Measurements from ENCODE around the gene KIAA0040. TPM values are rescaled to one million over a fixed set of nuclear protein-coding genes. Genes with fewer than 3 reads are reported as not detected.

KIAA0040 gene
- total RNA-seq, 1 donor from 2014 or later: 38.5 TPM

- intact Hi-C loops (cut with DNase I): loop anchor here (10.0 kb wide), 2 partner anchors 67 to 1687 kb away; no protein-coding TSS in a partner anchor
- H3K36me3 ChIP-seq: peaks cover 0 to 14% of the 10 kb centered on the region in 2 donors
Observed at GRCh38 chr1:175158170-175158591, 34.4 kb downstream of the KIAA0040 start.

GRCh38 chr1:175157200-175157599 lies 35.4 kb downstream of the KIAA0040 start:
- H3K27me3 ChIP-seq: no peaks in the 10 kb centered on the region
- DNase-seq (ENCODE audit: extremely low spot score in 2 of 2): no peak
- intact Hi-C loops (cut with DNase I): loop anchor here (10.0 kb wide), 2 partner anchors 68 to 1688 kb away; no protein-coding TSS in a partner anchor
- no peak overlapping the region for H3K27ac ChIP-seq
- no peaks in the 10 kb centered on the region for H3K9me3 ChIP-seq
- H3K36me3 ChIP-seq: peaks cover 0 to 13% of the 10 kb centered on the region in 2 donors
- TF ChIP-seq POLR2AphosphoS5 (IDR thresholded peaks at IDR 0.05; ENCODE audit: insufficient read depth in 1 of 2, low read depth in 1 of 2) (no peak), CTCF (IDR thresholded peaks at IDR 0.05) (no peak), POLR2A (IDR thresholded peaks at IDR 0.05) (no peak)
- H3K4me1 ChIP-seq: no peaks in the 10 kb centered on the region
- H3K4me3 ChIP-seq: no peak overlapping the region

More at GRCh38 chr1:175158170-175158591, 34.4 kb downstream of the KIAA0040 start:
- no peak overlapping the region for H3K27ac ChIP-seq
- DNase-seq (ENCODE audit: extremely low spot score in 2 of 2): no peak
- TF ChIP-seq POLR2A (IDR thresholded peaks at IDR 0.05): no peak
- TF ChIP-seq CTCF (IDR thresholded peaks at IDR 0.05): no peak
- no peak for TF ChIP-seq POLR2AphosphoS5 (IDR thresholded peaks at IDR 0.05; ENCODE audit: insufficient read depth in 1 of 2, low read depth in 1 of 2)
- no peaks in the 10 kb centered on the region for H3K9me3 ChIP-seq
- H3K4me3 ChIP-seq: no peak overlapping the region
- H3K4me1 ChIP-seq: no peaks in the 10 kb centered on the region
- no peaks in the 10 kb centered on the region for H3K27me3 ChIP-seq

GRCh38 chr1:175155936-175156335 lies 36.6 kb downstream of the KIAA0040 start:
- Histone ChIP-seq H3K4me1 (no peaks in the 10 kb centered on the region), H3K27ac (no peak overlapping the region), H3K9me3 (no peaks in the 10 kb centered on the region), H3K4me3 (no peak overlapping the region), H3K36me3 (peaks cover 0 to 12% of the 10 kb centered on the region in 2 donors), H3K27me3 (no peaks in the 10 kb centered on the region)
- intact Hi-C loops (cut with DNase I): loop anchor here (10.0 kb wide), 2 partner anchors 69 to 1689 kb away; no protein-coding TSS in a partner anchor
- no peak for TF ChIP-seq POLR2A (IDR thresholded peaks at IDR 0.05)
- TF ChIP-seq CTCF (IDR thresholded peaks at IDR 0.05): no peak
- TF ChIP-seq POLR2AphosphoS5 (IDR thresholded peaks at IDR 0.05; ENCODE audit: insufficient read depth in 1 of 2, low read depth in 1 of 2): no peak
- DNase-seq (ENCODE audit: extremely low spot score in 2 of 2): no peak

GRCh38 chr1:175155473-175155856 lies 37.1 kb downstream of the KIAA0040 start:
- H3K4me1 ChIP-seq: no peaks in the 10 kb centered on the region
- intact Hi-C loops (cut with DNase I): loop anchor here (10.0 kb wide), 2 partner anchors 69 to 1689 kb away; no protein-coding TSS in a partner anchor
- no peak overlapping the region for H3K27ac ChIP-seq

More at GRCh38 chr1:175155473-175155856, 37.1 kb downstream of the KIAA0040 start:
- no peaks in the 10 kb centered on the region for H3K27me3 ChIP-seq
- peaks cover 0 to 8% of the 10 kb centered on the region in 2 donors for H3K36me3 ChIP-seq
- no peak for DNase-seq (ENCODE audit: extremely low spot score in 2 of 2)
- H3K9me3 ChIP-seq: no peaks in the 10 kb centered on the region
- no peak overlapping the region for H3K4me3 ChIP-seq
- no peak for TF ChIP-seq CTCF (IDR thresholded peaks at IDR 0.05)
